ENCODE measurements around the gene AHRR. TPM values are rescaled to one million over a fixed set of nuclear protein-coding genes. Genes with fewer than 3 reads are reported as not detected.

Gene AHRR
- total and polyA plus RNA-seq, 2 of the 4 experiments (the other 2 are of a cell fraction): 15.6 to 37.1 TPM

- dilution Hi-C loops (cut with HindIII; ENCODE audit: low sequenced_read_pairs, unreplicated experiment): no loop called here
Measured at GRCh38 chr5:416636-416960, 95.1 kb downstream of the AHRR start.

More at GRCh38 chr5:416636-416960, 95.1 kb downstream of the AHRR start:
- Histone ChIP-seq H3K4ac (ENCODE audit: low read depth, low read length) (no peak overlapping the region), H3K23ac (ENCODE audit: low read depth, low read length) (no peak overlapping the region), H3K9me3 (ENCODE audit: control insufficient read depth, insufficient read depth, low read length) (no peaks in the 10 kb centered on the region), H3K36me3 (ENCODE audit: control insufficient read depth, insufficient read depth, low read length) (peaks cover 45% of the 10 kb centered on the region), H3K79me1 (ENCODE audit: low read depth in 1 of 2, low read length in 2 of 2) (peaks cover 17 to 74% of the 10 kb centered on the region in 2 experiments; a peak in 3 of 4 replicates), H3K18ac (ENCODE audit: low read depth, low read length) (no peak overlapping the region), H2AK5ac (ENCODE audit: low read depth, low read length) (peak overlapping the region; percentile 58), H3K4me2 (ENCODE audit: low read depth, low read length) (no peak overlapping the region), H2BK15ac (ENCODE audit: low read depth, low read length) (no peak overlapping the region), H3K9ac (ENCODE audit: low read depth, low read length) (no peak overlapping the region), H4K8ac (ENCODE audit: low read depth in 2 of 2, low read length in 2 of 2) (0 out of 4 replicates have a peak overlapping the region, but pooled peaks of 1 of the 2 experiments have one; percentile 3), H2AFZ (replicated peaks; ENCODE audit: low read length, poor library complexity) (peak overlapping the region; percentile 10), H3K14ac (replicated peaks; ENCODE audit: low read depth, low read length) (no peak overlapping the region), H4K5ac (ENCODE audit: low read depth, low read length) (no peak overlapping the region), H3K4me3 (ENCODE audit: insufficient read depth, low read depth, low read length) (no peak overlapping the region), H3K27ac (ENCODE audit: insufficient read depth, low read length) (no peak overlapping the region), H4K20me1 (ENCODE audit: insufficient read depth, low read length) (no peaks in the 10 kb centered on the region; the same call in 1 of the 2 replicates), H2BK120ac (ENCODE audit: low read depth, low read length) (no peak overlapping the region; the same call in 1 of the 2 replicates), H4K91ac (ENCODE audit: insufficient read depth, low read depth, low read length) (no peak overlapping the region), H2BK5ac (ENCODE audit: low read depth, low read length, poor library complexity, severe bottlenecking) (no peak overlapping the region), H3K9me1 (ENCODE audit: insufficient read depth, low read length) (peaks cover 17% of the 10 kb centered on the region), H2AK9ac (replicated peaks; ENCODE audit: low read depth, low read length, poor library complexity) (no peak overlapping the region), H3K4me1 (ENCODE audit: control insufficient read depth, insufficient read depth, low read length) (peaks cover 17% of the 10 kb centered on the region), H3K27me3 (ENCODE audit: control insufficient read depth, insufficient read depth, low read length) (no peaks in the 10 kb centered on the region), H2BK20ac (ENCODE audit: low read depth, low read length) (no peak overlapping the region), H3K56ac (ENCODE audit: extremely low read depth, insufficient read depth, low read length) (no peak overlapping the region)
- intact Hi-C loops (cut with micrococcal nuclease): no loop called here
- POLR2A ChIA-PET (ENCODE audit: unreplicated experiment): no interaction called here
- no peak for TF ChIP-seq RAD21 (IDR thresholded peaks at IDR 0.05; ENCODE audit: low read length)
- TF ChIP-seq CHD1 (IDR thresholded peaks at IDR 0.05; ENCODE audit: low read depth, low read length): no peak
- TF ChIP-seq BHLHE40 (IDR thresholded peaks at IDR 0.05; ENCODE audit: low read depth, low read length): no peak
- no peak for TF ChIP-seq MAZ (IDR thresholded peaks at IDR 0.05; ENCODE audit: borderline replicate concordance, low read depth, low read length)
- no peak for TF ChIP-seq MAFK (IDR thresholded peaks at IDR 0.05; ENCODE audit: low read depth, low read length)
- no peak for TF ChIP-seq POLR2A (IDR thresholded peaks at IDR 0.05; ENCODE audit: low read depth, low read length)
- TF ChIP-seq MXI1 (IDR thresholded peaks at IDR 0.05; ENCODE audit: borderline replicate concordance, low read depth, low read length): no peak
- no peak for TF ChIP-seq ELK1 (IDR thresholded peaks at IDR 0.05; ENCODE audit: borderline replicate concordance, low read depth, low read length)
- no peak for TF ChIP-seq USF2 (IDR thresholded peaks at IDR 0.05; ENCODE audit: low read depth, low read length)
- TF ChIP-seq SMC3 (IDR thresholded peaks at IDR 0.05; ENCODE audit: low read depth, low read length): no peak
- TF ChIP-seq RCOR1 (IDR thresholded peaks at IDR 0.05; ENCODE audit: insufficient replicate concordance, low read length): no peak
- TF ChIP-seq CEBPB (IDR thresholded peaks at IDR 0.05; ENCODE audit: low read depth, low read length): no peak
- TF ChIP-seq RFX5 (IDR thresholded peaks at IDR 0.05; ENCODE audit: low read depth, low read length): no peak
- TF ChIP-seq CTCF (conservative IDR thresholded peaks at IDR 0.05; ENCODE audit: low read depth, low read length): no peak
- no peak for TF ChIP-seq NFE2L2 (IDR thresholded peaks at IDR 0.05; ENCODE audit: low read depth, low read length)
- TF ChIP-seq FOS (IDR thresholded peaks at IDR 0.05; ENCODE audit: low read depth, low read length): no peak
- ATAC-seq (ENCODE audit: low read depth): no peak
- no peak for DNase-seq
- WGBS, 2 experiments (ENCODE audit: extremely low coverage in 2 of 2, insufficient read length in 1 of 2): 96% methylated on average over 8 of the region's 14 CpGs; no CpG with 5 or more reads in 1 of the 2 experiments
- in situ Hi-C loops (cut with MboI; ENCODE audit: low sequenced_read_pairs): no loop called here
- CTCF ChIA-PET: no interaction called here
- BruUV-seq (replicated peaks): no TSS peak
